ENCODE measurements around the gene KRT86.

KRT86 gene

DNA sequence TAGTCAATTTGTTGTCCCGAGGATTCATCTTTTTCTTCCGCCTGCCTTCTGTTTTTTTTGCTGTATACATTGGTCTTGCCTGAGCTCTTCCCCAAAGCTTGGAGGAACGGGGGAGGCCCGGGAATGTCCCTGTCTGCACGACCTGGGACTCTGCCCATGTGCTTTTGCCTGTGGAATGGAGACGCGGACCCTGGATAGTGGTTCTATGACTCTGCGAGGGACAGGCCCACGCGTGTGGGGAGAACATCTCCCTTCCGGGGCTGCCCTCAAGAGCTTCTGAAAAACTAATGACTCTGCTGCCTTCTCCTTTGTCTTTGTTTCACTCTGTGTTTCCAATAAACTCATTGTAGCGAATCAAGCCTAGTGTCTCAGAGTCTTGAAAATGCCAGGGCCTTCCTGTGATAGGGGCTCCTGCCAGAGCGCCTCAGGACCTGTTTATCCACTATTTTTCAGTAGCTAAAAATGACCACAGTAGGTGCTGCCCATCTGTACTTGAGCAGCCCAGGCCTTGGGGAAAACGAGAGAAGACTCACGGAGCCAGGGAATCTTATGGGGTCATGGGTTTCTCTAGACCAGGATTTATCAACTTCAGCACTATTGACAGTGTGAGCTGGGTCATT lies 34.5 kb downstream of the KRT86 start:
- TF ChIP-seq YY1 (IDR thresholded peaks at IDR 0.05; ENCODE audit: low read depth) (no peak; the same call in 1 of the 2 replicates), RAD21 (IDR thresholded peaks at IDR 0.05; ENCODE audit: low read depth) (no peak), ZBTB7A (IDR thresholded peaks at IDR 0.05; ENCODE audit: low read depth) (no peak), TAF1 (IDR thresholded peaks at IDR 0.05; ENCODE audit: low read depth) (no peak), CEBPB (IDR thresholded peaks at IDR 0.05) (no peak), TEAD4 (IDR thresholded peaks at IDR 0.05) (no peak), NFIC (IDR thresholded peaks at IDR 0.05) (no peak), TCF12 (IDR thresholded peaks at IDR 0.05; ENCODE audit: low read depth) (peak; percentile 55; the same call in 1 of the 2 replicates), FOXM1 (IDR thresholded peaks at IDR 0.05; ENCODE audit: borderline replicate concordance, low read depth) (no peak), CREB1 (IDR thresholded peaks at IDR 0.05; ENCODE audit: low read depth) (no peak), EGR1 (IDR thresholded peaks at IDR 0.05) (peak; percentile 4; the same call in 1 of the 2 replicates), EP300 (IDR thresholded peaks at IDR 0.05; ENCODE audit: borderline replicate concordance) (no peak)
- TF ChIP-seq, protein P1, sequence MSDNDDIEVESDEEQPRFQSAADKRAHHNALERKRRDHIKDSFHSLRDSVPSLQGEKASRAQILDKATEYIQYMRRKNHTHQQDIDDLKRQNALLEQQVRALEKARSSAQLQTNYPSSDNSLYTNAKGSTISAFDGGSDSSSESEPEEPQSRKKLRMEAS (IDR thresholded peaks at IDR 0.05): 0 out of 2 replicates have a peak, but pooled peaks have one; percentile 10
- TF ChIP-seq, protein P2, sequence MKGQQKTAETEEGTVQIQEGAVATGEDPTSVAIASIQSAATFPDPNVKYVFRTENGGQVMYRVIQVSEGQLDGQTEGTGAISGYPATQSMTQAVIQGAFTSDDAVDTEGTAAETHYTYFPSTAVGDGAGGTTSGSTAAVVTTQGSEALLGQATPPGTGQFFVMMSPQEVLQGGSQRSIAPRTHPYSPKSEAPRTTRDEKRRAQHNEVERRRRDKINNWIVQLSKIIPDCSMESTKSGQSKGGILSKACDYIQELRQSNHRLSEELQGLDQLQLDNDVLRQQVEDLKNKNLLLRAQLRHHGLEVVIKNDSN (IDR thresholded peaks at IDR 0.05): no peak
- TF ChIP-seq, protein P3, sequence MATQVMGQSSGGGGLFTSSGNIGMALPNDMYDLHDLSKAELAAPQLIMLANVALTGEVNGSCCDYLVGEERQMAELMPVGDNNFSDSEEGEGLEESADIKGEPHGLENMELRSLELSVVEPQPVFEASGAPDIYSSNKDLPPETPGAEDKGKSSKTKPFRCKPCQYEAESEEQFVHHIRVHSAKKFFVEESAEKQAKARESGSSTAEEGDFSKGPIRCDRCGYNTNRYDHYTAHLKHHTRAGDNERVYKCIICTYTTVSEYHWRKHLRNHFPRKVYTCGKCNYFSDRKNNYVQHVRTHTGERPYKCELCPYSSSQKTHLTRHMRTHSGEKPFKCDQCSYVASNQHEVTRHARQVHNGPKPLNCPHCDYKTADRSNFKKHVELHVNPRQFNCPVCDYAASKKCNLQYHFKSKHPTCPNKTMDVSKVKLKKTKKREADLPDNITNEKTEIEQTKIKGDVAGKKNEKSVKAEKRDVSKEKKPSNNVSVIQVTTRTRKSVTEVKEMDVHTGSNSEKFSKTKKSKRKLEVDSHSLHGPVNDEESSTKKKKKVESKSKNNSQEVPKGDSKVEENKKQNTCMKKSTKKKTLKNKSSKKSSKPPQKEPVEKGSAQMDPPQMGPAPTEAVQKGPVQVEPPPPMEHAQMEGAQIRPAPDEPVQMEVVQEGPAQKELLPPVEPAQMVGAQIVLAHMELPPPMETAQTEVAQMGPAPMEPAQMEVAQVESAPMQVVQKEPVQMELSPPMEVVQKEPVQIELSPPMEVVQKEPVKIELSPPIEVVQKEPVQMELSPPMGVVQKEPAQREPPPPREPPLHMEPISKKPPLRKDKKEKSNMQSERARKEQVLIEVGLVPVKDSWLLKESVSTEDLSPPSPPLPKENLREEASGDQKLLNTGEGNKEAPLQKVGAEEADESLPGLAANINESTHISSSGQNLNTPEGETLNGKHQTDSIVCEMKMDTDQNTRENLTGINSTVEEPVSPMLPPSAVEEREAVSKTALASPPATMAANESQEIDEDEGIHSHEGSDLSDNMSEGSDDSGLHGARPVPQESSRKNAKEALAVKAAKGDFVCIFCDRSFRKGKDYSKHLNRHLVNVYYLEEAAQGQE (IDR thresholded peaks at IDR 0.05; ENCODE audit: low read depth): no peak

DNA sequence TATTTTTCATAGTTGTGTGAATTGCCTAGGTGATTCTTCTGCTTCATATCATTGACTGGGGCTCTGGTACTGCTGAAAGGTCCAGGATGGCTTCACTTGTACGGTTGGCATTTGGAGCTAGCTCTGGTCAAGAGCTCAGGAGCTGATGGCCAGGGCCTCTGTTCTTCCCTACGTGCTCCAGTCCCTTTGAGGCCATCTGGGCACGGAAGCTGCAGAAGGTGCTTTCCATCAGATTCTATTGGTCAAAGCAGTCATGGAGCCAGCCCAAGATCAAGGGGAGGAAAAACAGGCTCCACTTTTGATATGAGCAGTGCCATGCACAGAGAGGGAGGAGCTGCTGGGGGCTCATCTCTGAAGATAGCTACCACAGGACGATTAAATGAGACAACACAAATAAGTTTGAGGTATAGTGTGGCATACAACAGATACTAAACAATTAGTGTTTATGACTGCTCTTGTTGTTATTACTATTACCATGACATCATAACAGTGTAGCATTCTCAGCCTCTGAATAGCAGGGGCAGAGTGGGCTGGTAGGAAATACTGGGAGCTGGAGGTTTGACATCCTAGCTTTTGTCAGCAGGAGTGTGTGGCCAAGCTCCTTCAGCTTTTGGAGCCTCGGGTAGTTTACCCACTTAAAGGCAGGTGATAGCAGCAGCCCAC lies 36.3 kb downstream of the KRT86 start:
- TF ChIP-seq RAD21 (IDR thresholded peaks at IDR 0.05; ENCODE audit: low read depth) (no peak), YY1 (IDR thresholded peaks at IDR 0.05; ENCODE audit: low read depth) (no peak), EGR1 (IDR thresholded peaks at IDR 0.05) (no peak), TCF12 (IDR thresholded peaks at IDR 0.05; ENCODE audit: low read depth) (no peak), FOXM1 (IDR thresholded peaks at IDR 0.05; ENCODE audit: borderline replicate concordance, low read depth) (no peak), EP300 (IDR thresholded peaks at IDR 0.05; ENCODE audit: borderline replicate concordance) (no peak), CEBPB (IDR thresholded peaks at IDR 0.05) (no peak), CREB1 (IDR thresholded peaks at IDR 0.05; ENCODE audit: low read depth) (no peak), TEAD4 (IDR thresholded peaks at IDR 0.05) (no peak), TAF1 (IDR thresholded peaks at IDR 0.05; ENCODE audit: low read depth) (no peak), ZBTB7A (IDR thresholded peaks at IDR 0.05; ENCODE audit: low read depth) (no peak), NFIC (IDR thresholded peaks at IDR 0.05) (no peak)
- TF ChIP-seq, protein P2 (IDR thresholded peaks at IDR 0.05): no peak
- TF ChIP-seq, protein P1 (IDR thresholded peaks at IDR 0.05): no peak
- TF ChIP-seq, protein P3 (IDR thresholded peaks at IDR 0.05; ENCODE audit: low read depth): no peak

DNA sequence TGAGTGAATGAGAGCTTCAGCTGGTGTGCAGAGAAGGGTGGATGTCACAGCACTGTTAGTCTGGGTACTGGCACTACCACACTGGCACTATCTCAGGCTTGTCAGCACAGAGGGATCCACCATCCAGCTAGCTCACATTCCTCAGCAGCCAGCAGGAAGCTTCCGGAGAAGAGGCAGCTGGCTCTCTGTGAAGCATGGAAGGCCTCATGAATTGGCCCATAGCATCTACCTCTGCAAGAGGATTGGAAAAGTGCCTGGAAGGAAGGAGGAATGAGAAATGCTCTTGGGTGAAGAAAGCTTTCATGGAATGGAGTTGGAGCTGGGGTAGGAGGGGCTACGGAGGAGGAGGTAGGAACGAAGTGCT lies 36.8 kb downstream of the KRT86 start:
- no peak for TF ChIP-seq TAF1 (IDR thresholded peaks at IDR 0.05; ENCODE audit: low read depth)

DNA sequence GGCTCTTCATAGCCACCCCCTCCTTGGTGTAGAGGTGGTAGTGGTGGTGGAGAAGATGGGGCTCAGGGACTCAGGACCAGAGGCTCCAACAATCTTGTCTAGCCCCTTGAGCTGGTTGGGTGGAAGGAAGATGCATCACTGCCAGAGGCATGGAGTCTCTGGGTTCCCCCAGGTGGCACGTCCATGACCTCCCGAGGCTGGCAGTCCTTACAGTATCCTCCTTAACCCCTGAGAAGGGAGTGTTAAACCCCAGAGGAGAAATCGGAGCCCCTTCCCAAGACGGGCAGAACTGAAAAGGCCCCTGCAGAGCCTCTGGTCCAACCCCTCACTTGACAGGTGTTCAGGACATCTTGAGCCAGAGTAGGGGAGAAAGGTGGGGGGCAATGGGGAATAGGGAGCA lies 37.6 kb downstream of the KRT86 start:
- TF ChIP-seq TCF12 (IDR thresholded peaks at IDR 0.05; ENCODE audit: low read depth): no peak
- TF ChIP-seq TEAD4 (IDR thresholded peaks at IDR 0.05): no peak
- TF ChIP-seq, protein P3 (IDR thresholded peaks at IDR 0.05; ENCODE audit: low read depth): no peak
- no peak for TF ChIP-seq FOXM1 (IDR thresholded peaks at IDR 0.05; ENCODE audit: borderline replicate concordance, low read depth)
- TF ChIP-seq, protein P1 (IDR thresholded peaks at IDR 0.05): no peak
